ENCODE results near the gene RAB9A.
"Not testable (repeated sequence)": the region's sequence is repeated elsewhere in the genome, so short reads cannot be mapped to it uniquely, and the experiment has no call there.

RAB9A gene

DNA sequence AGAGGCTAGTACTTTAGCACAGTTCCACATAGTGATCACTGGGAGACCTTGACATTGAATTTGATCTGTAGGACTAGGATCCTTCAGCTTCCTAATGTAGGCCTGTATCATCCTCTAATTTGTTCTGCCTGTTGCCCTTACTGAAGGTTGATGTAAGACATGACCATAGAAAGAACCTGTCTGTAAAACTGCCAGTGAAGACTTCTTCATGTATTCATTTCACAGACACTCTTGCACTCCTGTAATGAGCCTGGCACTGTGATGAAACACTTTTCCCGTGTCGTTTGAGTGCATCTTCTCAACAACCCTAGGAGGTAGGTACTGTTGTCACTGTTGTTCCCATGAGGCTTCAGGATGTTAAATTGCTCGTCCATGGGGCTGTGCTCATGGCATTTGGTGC is 14.7 kb downstream of the RAB9A start:
- Histone ChIP-seq H3K4me3 (ENCODE audit: low read length) (no peak overlapping the region), H3K9me3 (ENCODE audit: control insufficient read depth, low read depth, low read length) (no peaks in the 10 kb centered on the region), H3K9ac (ENCODE audit: low read length) (no peak overlapping the region), H3K36me3 (ENCODE audit: control insufficient read depth, low read depth, low read length) (peaks cover 9% of the 10 kb centered on the region), H3K27me3 (ENCODE audit: control insufficient read depth, insufficient read depth, low read length) (no peaks in the 10 kb centered on the region), H3K4me1 (ENCODE audit: control insufficient read depth, low read depth, low read length) (peaks cover 11% of the 10 kb centered on the region), H3K27ac (ENCODE audit: low read length) (no peak overlapping the region)

DNA sequence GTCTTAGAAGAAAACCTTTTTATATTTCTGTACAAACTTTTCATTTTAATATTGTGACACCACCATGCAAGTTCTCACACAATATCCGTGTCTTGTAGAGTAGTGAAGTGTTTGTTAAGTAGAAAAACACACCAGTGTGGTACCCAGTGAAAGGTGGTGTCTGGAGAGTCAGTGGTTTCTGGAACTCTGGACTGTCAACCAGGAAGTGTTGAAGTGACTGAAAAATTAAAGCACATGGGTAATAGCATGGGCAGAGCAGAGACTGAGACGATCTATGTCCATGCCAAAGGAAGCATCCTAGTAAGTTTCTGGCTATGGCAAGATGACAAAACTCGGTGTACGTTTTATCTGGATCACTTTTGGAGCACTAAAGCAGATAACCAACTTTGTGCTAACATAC is 22.2 kb downstream of the RAB9A start:
- Histone ChIP-seq H3K36me3 (ENCODE audit: control insufficient read depth, low read depth, low read length) (peaks cover 56% of the 10 kb centered on the region), H3K27ac (ENCODE audit: low read length) (no peak overlapping the region), H3K9ac (ENCODE audit: low read length) (no peak overlapping the region), H3K4me1 (ENCODE audit: control insufficient read depth, low read depth, low read length) (peaks cover 7% of the 10 kb centered on the region), H3K9me3 (ENCODE audit: control insufficient read depth, low read depth, low read length) (no peaks in the 10 kb centered on the region), H3K27me3 (ENCODE audit: control insufficient read depth, insufficient read depth, low read length) (no peaks in the 10 kb centered on the region), H3K4me3 (ENCODE audit: low read length) (no peak overlapping the region)

DNA sequence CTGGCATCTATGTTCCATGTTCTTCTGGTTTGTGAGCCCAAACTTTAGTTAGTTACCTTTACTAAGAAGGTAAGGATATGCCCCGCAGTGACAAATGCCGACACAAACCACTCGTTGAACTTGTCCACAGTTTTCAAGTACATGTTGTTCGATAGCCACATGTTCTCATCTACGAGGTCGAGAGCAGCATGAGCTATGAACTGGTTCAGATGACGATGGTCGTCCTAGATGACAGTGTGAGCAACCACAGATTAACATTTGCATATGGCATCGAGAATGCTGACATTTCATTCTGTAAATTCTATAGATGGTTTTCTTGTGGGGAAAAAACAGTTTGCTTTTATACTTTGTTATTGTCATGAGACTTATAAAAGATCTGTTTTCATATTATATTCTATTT is 27.5 kb downstream of the RAB9A start:
- Histone ChIP-seq H3K4me1 (ENCODE audit: control insufficient read depth, low read depth, low read length) (no peaks in the 10 kb centered on the region), H3K36me3 (ENCODE audit: control insufficient read depth, low read depth, low read length) (peaks cover 64% of the 10 kb centered on the region), H3K9ac (ENCODE audit: low read length) (no peak overlapping the region), H3K9me3 (ENCODE audit: control insufficient read depth, low read depth, low read length) (no peaks in the 10 kb centered on the region), H3K27me3 (ENCODE audit: control insufficient read depth, insufficient read depth, low read length) (no peaks in the 10 kb centered on the region), H3K27ac (ENCODE audit: low read length) (no peak overlapping the region), H3K4me3 (ENCODE audit: low read length) (no peak overlapping the region)

GRCh38 chrX:13716905-13717304 is 28.0 kb downstream of the RAB9A start:
- no peaks in the 10 kb centered on the region for H3K9me3 ChIP-seq (ENCODE audit: control insufficient read depth, low read depth, low read length)
- H3K4me3 ChIP-seq (ENCODE audit: low read length): no peak overlapping the region
- H3K27me3 ChIP-seq (ENCODE audit: control insufficient read depth, insufficient read depth, low read length): no peaks in the 10 kb centered on the region
- H3K36me3 ChIP-seq (ENCODE audit: control insufficient read depth, low read depth, low read length): peaks cover 59% of the 10 kb centered on the region
- H3K27ac ChIP-seq (ENCODE audit: low read length): no peak overlapping the region
- H3K9ac ChIP-seq (ENCODE audit: low read length): no peak overlapping the region
- no peaks in the 10 kb centered on the region for H3K4me1 ChIP-seq (ENCODE audit: control insufficient read depth, low read depth, low read length)

- no peaks in the 10 kb centered on the region for H3K9me3 ChIP-seq (ENCODE audit: control insufficient read depth, low read depth, low read length)
- no peaks in the 10 kb centered on the region for H3K4me1 ChIP-seq (ENCODE audit: control insufficient read depth, low read depth, low read length)
- no peak overlapping the region for H3K27ac ChIP-seq (ENCODE audit: low read length)
- peaks cover 51% of the 10 kb centered on the region for H3K36me3 ChIP-seq (ENCODE audit: control insufficient read depth, low read depth, low read length)
- H3K4me3 ChIP-seq (ENCODE audit: low read length): no peak overlapping the region
- H3K9ac ChIP-seq (ENCODE audit: low read length): no peak overlapping the region
- H3K27me3 ChIP-seq (ENCODE audit: control insufficient read depth, insufficient read depth, low read length): no peaks in the 10 kb centered on the region
These were observed 29.0 kb downstream of the RAB9A start for GRCh38 chrX:13717700-13718472.

DNA sequence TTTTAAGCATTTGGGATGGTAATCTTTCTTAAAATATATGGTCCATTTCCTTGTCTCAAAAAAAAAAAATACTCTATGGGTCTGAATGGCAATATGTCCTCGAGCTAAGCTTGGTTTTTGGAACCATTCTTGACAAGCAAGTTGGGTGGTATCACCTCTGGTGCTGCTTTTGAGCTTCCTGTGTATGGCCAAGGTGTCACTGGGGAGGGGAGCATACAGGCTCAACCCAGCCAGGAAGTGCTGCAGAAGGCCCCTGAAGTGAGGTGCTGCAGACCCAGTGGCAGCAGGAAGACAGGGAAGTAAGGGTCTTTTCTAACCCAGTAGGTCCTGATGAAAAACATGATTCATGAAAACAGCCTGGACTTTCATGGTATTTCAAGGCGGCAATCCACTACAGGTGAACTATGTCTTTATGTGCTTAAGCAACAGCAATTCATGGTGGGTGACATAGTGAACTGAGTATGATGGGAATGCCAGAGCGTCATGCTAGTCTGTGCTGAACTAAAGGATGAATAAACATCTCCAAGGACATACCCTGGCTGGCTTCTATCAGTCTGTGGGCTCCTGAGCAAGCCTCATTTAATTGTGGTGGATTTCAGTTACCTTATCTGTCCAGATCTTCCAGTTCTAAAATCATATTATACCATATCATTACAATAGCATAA is 30.4 kb downstream of the RAB9A start:
- H3K4me1 ChIP-seq (ENCODE audit: control insufficient read depth, low read depth, low read length): no peaks in the 10 kb centered on the region
- no peaks in the 10 kb centered on the region for H3K27me3 ChIP-seq (ENCODE audit: control insufficient read depth, insufficient read depth, low read length)
- no peak overlapping the region for H3K27ac ChIP-seq (ENCODE audit: low read length)
- H3K9me3 ChIP-seq (ENCODE audit: control insufficient read depth, low read depth, low read length): no peaks in the 10 kb centered on the region
- H3K36me3 ChIP-seq (ENCODE audit: control insufficient read depth, low read depth, low read length): peaks cover 51% of the 10 kb centered on the region
- no peak overlapping the region for H3K9ac ChIP-seq (ENCODE audit: low read length)
- no peak overlapping the region for H3K4me3 ChIP-seq (ENCODE audit: low read length)

GRCh38 chrX:13721371-13721770 is 32.4 kb downstream of the RAB9A start:
- Histone ChIP-seq H3K36me3 (ENCODE audit: control insufficient read depth, low read depth, low read length) (peaks cover 36% of the 10 kb centered on the region), H3K27me3 (ENCODE audit: control insufficient read depth, insufficient read depth, low read length) (no peaks in the 10 kb centered on the region), H3K4me3 (ENCODE audit: low read length) (no peak overlapping the region), H3K9ac (ENCODE audit: low read length) (no peak overlapping the region), H3K27ac (ENCODE audit: low read length) (no peak overlapping the region), H3K9me3 (ENCODE audit: control insufficient read depth, low read depth, low read length) (no peaks in the 10 kb centered on the region), H3K4me1 (ENCODE audit: control insufficient read depth, low read depth, low read length) (no peaks in the 10 kb centered on the region)

GRCh38 chrX:13721819-13722519 is 33.0 kb downstream of the RAB9A start:
- no peaks in the 10 kb centered on the region for H3K4me1 ChIP-seq (ENCODE audit: control insufficient read depth, low read depth, low read length)
- no peak overlapping the region for H3K9ac ChIP-seq (ENCODE audit: low read length)

GRCh38 chrX:13724878-13725277 is 36.0 kb downstream of the RAB9A start:
- H3K9ac ChIP-seq (ENCODE audit: low read length); H3K27ac ChIP-seq (ENCODE audit: low read length); H3K9me3 ChIP-seq (ENCODE audit: control insufficient read depth, low read depth, low read length); H3K4me1 ChIP-seq (ENCODE audit: control insufficient read depth, low read depth, low read length); H3K4me3 ChIP-seq (ENCODE audit: low read length); H3K27me3 ChIP-seq (ENCODE audit: control insufficient read depth, insufficient read depth, low read length): not testable (repeated sequence)
- H3K36me3 ChIP-seq (ENCODE audit: control insufficient read depth, low read depth, low read length): peaks cover 11% of the 10 kb centered on the region

More at GRCh38 chrX:13721819-13722519, 33.0 kb downstream of the RAB9A start:
- H3K27ac ChIP-seq (ENCODE audit: low read length): no peak overlapping the region
- no peaks in the 10 kb centered on the region for H3K9me3 ChIP-seq (ENCODE audit: control insufficient read depth, low read depth, low read length)
- peaks cover 34% of the 10 kb centered on the region for H3K36me3 ChIP-seq (ENCODE audit: control insufficient read depth, low read depth, low read length)
- no peak overlapping the region for H3K4me3 ChIP-seq (ENCODE audit: low read length)
- no peaks in the 10 kb centered on the region for H3K27me3 ChIP-seq (ENCODE audit: control insufficient read depth, insufficient read depth, low read length)

DNA sequence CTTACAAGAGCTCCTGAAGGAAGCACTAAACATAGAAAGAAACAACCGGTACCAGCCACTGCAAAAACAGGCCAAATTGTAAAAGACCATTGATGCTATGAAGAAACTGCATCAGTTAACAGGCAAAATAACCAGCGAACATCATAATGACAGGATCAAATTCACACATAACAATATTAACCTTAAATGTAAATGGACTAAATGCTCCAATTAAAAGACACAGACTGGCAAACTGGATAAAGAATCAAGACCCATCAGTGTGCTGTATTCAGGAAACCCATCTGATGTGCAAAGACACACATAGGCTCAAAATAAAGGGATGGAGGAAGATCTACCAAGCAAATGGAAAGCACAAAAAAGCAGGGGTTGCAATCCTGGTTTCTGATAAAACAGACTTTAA is 37.7 kb downstream of the RAB9A start:
- not testable (repeated sequence) for H3K9ac ChIP-seq (ENCODE audit: low read length); H3K36me3 ChIP-seq (ENCODE audit: control insufficient read depth, low read depth, low read length); H3K4me1 ChIP-seq (ENCODE audit: control insufficient read depth, low read depth, low read length); H3K27ac ChIP-seq (ENCODE audit: low read length); H3K4me3 ChIP-seq (ENCODE audit: low read length); H3K27me3 ChIP-seq (ENCODE audit: control insufficient read depth, insufficient read depth, low read length); H3K9me3 ChIP-seq (ENCODE audit: control insufficient read depth, low read depth, low read length)

DNA sequence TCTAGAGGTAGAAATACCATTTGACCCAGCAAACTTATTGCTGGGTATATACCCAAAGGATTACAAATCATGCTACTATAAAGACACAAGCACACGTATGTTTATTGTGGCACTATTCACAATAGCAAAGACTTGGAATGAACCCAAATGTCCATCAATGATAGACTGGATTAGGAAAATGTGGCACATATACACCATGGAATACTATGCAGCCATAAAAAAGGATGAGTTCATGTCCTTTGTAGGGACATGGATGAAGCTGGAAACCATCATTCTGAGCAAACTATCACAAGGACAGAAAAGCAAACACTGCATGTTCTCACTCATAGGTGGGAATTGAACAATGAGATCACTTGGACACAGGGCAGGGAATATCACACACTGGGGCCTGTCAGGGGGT is 41.6 kb downstream of the RAB9A start:
- H3K27me3 ChIP-seq (ENCODE audit: control insufficient read depth, insufficient read depth, low read length); H3K27ac ChIP-seq (ENCODE audit: low read length); H3K9me3 ChIP-seq (ENCODE audit: control insufficient read depth, low read depth, low read length); H3K36me3 ChIP-seq (ENCODE audit: control insufficient read depth, low read depth, low read length); H3K4me3 ChIP-seq (ENCODE audit: low read length); H3K9ac ChIP-seq (ENCODE audit: low read length); H3K4me1 ChIP-seq (ENCODE audit: control insufficient read depth, low read depth, low read length): not testable (repeated sequence)
